Activated CD4-positive, alpha-beta T cell treated with anti-CD3 and anti-CD28 coated beads, Interleukin-2, amount 10 ng/mL, durations not matched to agents 24 days and 14 days (primary cell): ENCODE data around the gene PANK1. TPM values are rescaled to one million over a fixed set of nuclear protein-coding genes. Genes with fewer than 3 reads are reported as not detected.

Experiments used
- DNase-seq: peaks from one replicate; pipeline ENCODE4 v3.0.0; 2022
- H3K27ac Mint-ChIP-seq: one replicate; pipeline ENCODE4 v1.8.0; 2022; ENCODE audit warnings: mild to moderate bottlenecking, mixed read lengths
- H3K27me3 Mint-ChIP-seq: one replicate; pipeline ENCODE4 v1.8.0; 2022; ENCODE audit warnings: mixed read lengths
- H3K36me3 Mint-ChIP-seq: one replicate; pipeline ENCODE4 v1.8.0; 2022; ENCODE audit warnings: low read depth, mild to moderate bottlenecking, mixed read lengths
- H3K4me1 Mint-ChIP-seq: one replicate; pipeline ENCODE4 v1.8.0; 2021; ENCODE audit warnings: mixed read lengths
- H3K4me3 Mint-ChIP-seq: one replicate; pipeline ENCODE4 v1.8.0; 2022; ENCODE audit warnings: mild to moderate bottlenecking, moderate library complexity, mixed read lengths
- H3K9me3 Mint-ChIP-seq: one replicate; pipeline ENCODE4 v1.8.0; 2021; ENCODE audit warnings: mixed read lengths
- intact Hi-C: fragments of 100-400 bp; cut with micrococcal nuclease; formaldehyde crosslinking; loops from one replicate; pipeline ENCODE4 v1.15.1; 2023
- total RNA-seq: library from RNA; stranded (reverse); gene quantifications from 2 replicates; pipeline ENCODE4 v1.2.3, GENCODE V29; 2022

PANK1 gene
- total RNA-seq, 1 donor from 2014 or later = 4.8 TPM

DNA sequence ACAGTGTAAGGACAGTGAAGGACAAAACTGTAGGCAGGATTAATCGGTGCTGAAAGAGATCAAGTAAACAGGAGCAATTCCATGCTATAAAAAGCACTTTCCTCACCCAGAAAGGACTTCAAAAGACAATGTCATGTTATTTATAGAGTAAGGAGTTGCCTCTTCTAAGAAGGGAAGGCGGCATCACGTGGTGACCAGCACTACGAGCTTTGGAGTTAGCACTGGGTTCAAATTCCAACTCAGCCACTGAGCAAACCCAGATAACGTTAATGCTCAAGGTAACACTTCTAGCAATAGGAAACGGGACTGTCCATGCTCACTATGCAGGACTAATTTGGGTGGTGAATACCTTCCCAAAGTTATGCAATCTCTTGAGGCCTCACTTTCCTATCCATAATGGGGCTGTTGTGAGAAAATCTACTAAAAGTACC lies 715 bp upstream of the PANK1 start:
- Mint-ChIP-seq H3K9me3 (no peaks in the 10 kb centered on the region), H3K27me3 (peaks cover 21% of the 10 kb centered on the region), H3K4me3 (no peak overlapping the region), H3K27ac (peak overlapping the region; percentile 92), H3K36me3 (peaks cover 2% of the 10 kb centered on the region), H3K4me1 (peaks cover 10% of the 10 kb centered on the region)
- DNase-seq = no peak
- intact Hi-C loops = loop anchor here (1.0 to 2.0 kb wide), 3 partner anchors 35 to 231 kb away; partner anchors contain the start of genes IFIT5 and KIF20B

DNA sequence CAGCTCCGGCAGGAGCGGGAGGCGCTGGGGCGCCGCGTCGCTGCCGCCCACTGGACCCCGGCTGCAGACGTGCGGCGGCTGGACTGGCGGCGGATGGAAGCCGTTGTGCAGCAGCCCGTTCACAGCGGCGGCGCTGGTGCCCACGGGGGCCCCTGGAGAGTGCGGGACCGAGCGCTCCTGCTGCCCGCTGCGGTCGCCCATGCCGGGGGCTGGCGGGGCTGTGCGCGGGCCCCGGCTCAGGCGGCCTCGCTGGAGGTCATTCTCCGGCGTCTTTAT lies 413 bp downstream of the PANK1 start:
- intact Hi-C loops = loop anchor here (1.0 to 5.0 kb wide), 3 partner anchors 34 to 1228 kb away; partner anchors contain the start of gene RPP30
- Mint-ChIP-seq H3K4me1 (peaks cover 10% of the 10 kb centered on the region), H3K27me3 (peaks cover 21% of the 10 kb centered on the region), H3K4me3 (no peak overlapping the region), H3K27ac (no peak overlapping the region), H3K9me3 (no peaks in the 10 kb centered on the region), H3K36me3 (peaks cover 2% of the 10 kb centered on the region)
- DNase-seq = no peak

- H3K27ac Mint-ChIP-seq = no peak overlapping the region
- peaks cover 20% of the 10 kb centered on the region for H3K27me3 Mint-ChIP-seq
- DNase-seq = peak; percentile 93
- H3K4me1 Mint-ChIP-seq = peaks cover 10% of the 10 kb centered on the region
- H3K9me3 Mint-ChIP-seq = no peaks in the 10 kb centered on the region
- intact Hi-C loops = loop anchor here (1.0 to 5.0 kb wide), 3 partner anchors 33 to 1228 kb away; partner anchors contain the start of gene RPP30
- no peak overlapping the region for H3K4me3 Mint-ChIP-seq
- H3K36me3 Mint-ChIP-seq = peaks cover 2% of the 10 kb centered on the region
Observed at GRCh38 chr10:89643812-89644690, 991 bp downstream of the PANK1 start.

DNA sequence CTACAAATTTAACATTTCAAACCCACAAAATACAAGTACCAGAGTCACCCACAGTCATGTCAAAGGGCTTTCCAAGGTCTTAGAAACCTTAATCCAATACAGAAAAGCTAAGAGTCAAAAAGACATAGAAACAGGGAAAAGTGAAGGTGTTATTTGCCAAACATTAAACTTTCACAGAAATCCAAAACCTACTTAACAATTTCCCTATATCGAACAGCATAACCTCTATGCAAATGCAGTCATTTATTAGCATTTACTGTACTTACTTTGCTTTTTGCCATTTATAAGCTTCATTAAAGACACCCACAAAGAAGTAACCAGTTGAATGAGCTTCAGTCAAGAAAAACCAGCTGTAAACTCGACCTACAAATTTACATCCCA lies 1.6 kb downstream of the PANK1 start:
- peaks cover 2% of the 10 kb centered on the region for H3K36me3 Mint-ChIP-seq
- peaks cover 17% of the 10 kb centered on the region for H3K27me3 Mint-ChIP-seq
- peaks cover 10% of the 10 kb centered on the region for H3K4me1 Mint-ChIP-seq
- H3K4me3 Mint-ChIP-seq = no peak overlapping the region
- no peak overlapping the region for H3K27ac Mint-ChIP-seq
- H3K9me3 Mint-ChIP-seq = no peaks in the 10 kb centered on the region
- intact Hi-C loops = loop anchor here (5.0 kb wide), 1 partner anchor 1229 kb away; the partner anchor contains the start of gene RPP30
- DNase-seq = no peak

DNA sequence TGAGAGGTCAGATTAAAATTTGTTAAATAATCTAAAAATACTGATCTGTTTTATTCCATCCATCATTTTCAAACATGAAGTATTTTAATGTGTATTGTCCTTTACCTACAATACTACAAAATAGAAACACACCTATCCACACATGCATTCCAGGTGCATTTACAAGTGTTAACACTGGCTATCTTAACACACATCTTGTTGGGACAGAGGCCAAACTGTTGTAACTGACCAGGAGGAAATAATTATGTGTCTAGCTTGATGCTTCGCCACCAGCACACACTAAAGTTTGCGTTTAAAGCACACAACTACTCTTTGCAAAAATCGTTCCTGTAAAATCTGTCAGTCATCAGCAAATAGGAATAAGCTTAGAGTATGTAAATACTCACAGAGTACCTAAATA lies 2.8 kb downstream of the PANK1 start:
- Mint-ChIP-seq H3K4me1 (peaks cover 10% of the 10 kb centered on the region), H3K36me3 (peaks cover 2% of the 10 kb centered on the region), H3K27ac (no peak overlapping the region), H3K4me3 (no peak overlapping the region), H3K9me3 (no peaks in the 10 kb centered on the region), H3K27me3 (peaks cover 10% of the 10 kb centered on the region)
- no peak for DNase-seq
- intact Hi-C loops = loop anchor here (5.0 kb wide), 1 partner anchor 1230 kb away; the partner anchor contains the start of gene RPP30

DNA sequence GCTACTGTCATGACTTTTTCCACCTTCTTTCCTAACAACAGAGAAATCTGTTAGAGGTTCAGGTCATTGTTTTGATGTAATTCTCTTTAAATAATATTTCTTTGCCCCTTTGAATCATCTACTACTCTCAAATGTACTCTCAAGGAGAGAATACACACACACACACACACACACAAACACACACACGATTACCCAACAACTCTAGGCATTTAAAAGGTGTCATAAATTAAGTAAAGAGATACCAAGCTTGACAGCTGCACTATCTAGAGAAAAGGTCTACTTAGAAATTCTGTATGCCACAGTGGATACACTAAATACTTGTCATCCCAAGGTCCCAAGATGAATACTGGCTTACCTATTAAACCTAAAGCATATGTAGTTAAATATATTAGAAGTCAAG lies 4.8 kb downstream of the PANK1 start:
- DNase-seq = no peak
- H3K4me1 Mint-ChIP-seq = peaks cover 4% of the 10 kb centered on the region
- no peak overlapping the region for H3K4me3 Mint-ChIP-seq
- H3K27ac Mint-ChIP-seq = no peak overlapping the region
- intact Hi-C loops = loop anchor here (5.0 kb wide), 1 partner anchor 1232 kb away; the partner anchor contains the start of gene RPP30
- no peaks in the 10 kb centered on the region for H3K9me3 Mint-ChIP-seq
- H3K36me3 Mint-ChIP-seq = peaks cover 2% of the 10 kb centered on the region
- peaks cover 2% of the 10 kb centered on the region for H3K27me3 Mint-ChIP-seq

DNA sequence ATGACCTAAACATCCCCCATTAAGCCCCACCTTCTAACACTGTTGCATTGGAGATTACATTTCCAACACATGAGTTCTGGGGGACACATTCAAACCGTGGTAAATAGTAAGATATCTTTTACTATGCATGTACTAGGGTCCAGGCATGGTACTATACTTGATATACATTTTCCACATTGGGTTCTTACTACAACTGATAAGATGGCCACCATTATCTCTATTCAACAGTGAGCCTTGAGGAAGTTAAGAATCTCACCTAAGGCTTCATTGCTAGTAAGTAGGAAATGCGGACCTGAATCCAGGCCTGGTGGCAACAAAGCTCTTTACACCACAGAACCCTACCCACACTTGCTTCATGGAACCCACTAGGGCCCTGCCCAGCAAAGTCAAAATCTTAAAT lies 5.7 kb downstream of the PANK1 start:
- Mint-ChIP-seq H3K27me3 (no peaks in the 10 kb centered on the region), H3K4me3 (no peak overlapping the region), H3K9me3 (no peaks in the 10 kb centered on the region), H3K4me1 (peaks cover 2% of the 10 kb centered on the region), H3K36me3 (peaks cover 4% of the 10 kb centered on the region), H3K27ac (no peak overlapping the region)
- intact Hi-C loops = no loop called here
- DNase-seq = no peak

DNA sequence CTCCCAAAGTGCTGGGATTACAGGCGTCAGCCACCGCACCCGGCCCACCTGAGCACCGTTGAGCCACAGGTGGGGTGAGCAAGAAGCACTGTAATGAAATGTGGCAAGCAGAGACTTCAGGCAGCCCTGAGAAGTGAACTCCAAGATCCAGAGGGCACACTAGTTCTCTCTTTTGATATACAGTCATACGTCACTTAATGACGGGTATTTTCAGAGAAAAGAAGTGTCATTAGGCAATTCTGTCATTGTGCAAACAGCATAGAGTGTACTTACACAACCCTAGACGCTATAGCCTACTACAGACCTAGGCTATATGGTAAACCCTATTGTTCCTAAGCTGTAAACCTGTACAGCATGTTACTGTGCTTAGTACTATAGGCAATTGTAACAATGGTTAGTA lies 7.9 kb downstream of the PANK1 start:
- H3K9me3 Mint-ChIP-seq = no peaks in the 10 kb centered on the region
- H3K4me3 Mint-ChIP-seq = no peak overlapping the region
- no peaks in the 10 kb centered on the region for H3K4me1 Mint-ChIP-seq
- intact Hi-C loops = no loop called here
- H3K36me3 Mint-ChIP-seq = peaks cover 4% of the 10 kb centered on the region
- H3K27me3 Mint-ChIP-seq = no peaks in the 10 kb centered on the region
- H3K27ac Mint-ChIP-seq = no peak overlapping the region
- DNase-seq = no peak

DNA sequence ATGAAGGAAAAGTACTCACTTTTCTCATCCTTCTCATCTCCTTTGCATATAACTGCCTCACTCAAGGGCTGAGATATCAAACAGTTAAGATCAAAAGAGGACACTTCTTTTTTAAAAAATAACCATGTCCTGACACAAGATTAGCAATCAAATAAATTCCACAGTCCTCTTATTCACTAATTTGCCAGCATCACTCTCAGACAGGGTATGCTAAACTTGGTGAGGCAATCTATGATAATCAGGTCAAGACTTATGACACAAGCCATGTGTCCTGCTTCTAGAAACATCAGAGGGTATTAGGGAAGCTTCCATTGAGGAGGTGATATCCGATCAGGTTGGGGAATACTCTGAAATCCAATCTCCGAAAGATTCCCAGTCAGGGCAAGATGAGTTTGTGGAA lies 10.4 kb downstream of the PANK1 start:
- intact Hi-C loops = no loop called here
- no peak overlapping the region for H3K27ac Mint-ChIP-seq
- DNase-seq = no peak
- no peak overlapping the region for H3K4me3 Mint-ChIP-seq
- no peaks in the 10 kb centered on the region for H3K9me3 Mint-ChIP-seq
- H3K4me1 Mint-ChIP-seq = no peaks in the 10 kb centered on the region
- peaks cover 4% of the 10 kb centered on the region for H3K36me3 Mint-ChIP-seq
- no peaks in the 10 kb centered on the region for H3K27me3 Mint-ChIP-seq

DNA sequence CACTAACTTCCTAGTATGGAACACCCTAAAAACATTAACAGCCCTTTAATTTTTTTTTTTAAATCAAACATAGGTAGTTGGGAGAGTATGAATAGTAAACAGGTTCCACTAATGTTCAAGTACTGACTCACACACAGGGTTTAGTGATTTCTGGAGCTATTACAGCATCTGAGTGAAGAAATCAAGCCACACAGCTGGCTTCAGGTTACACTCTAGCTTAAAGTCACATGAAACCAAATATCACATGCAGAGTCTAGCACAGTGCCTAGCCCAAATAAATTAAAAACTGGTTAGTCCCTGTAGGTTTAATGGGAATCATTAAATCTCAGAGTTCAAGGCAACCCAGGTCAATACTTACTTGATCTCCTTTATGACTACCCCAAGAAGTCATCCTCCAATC lies 11.6 kb downstream of the PANK1 start:
- Mint-ChIP-seq H3K4me3 (no peak overlapping the region), H3K27me3 (no peaks in the 10 kb centered on the region), H3K27ac (no peak overlapping the region), H3K9me3 (no peaks in the 10 kb centered on the region), H3K36me3 (peaks cover 4% of the 10 kb centered on the region), H3K4me1 (no peaks in the 10 kb centered on the region)
- no peak for DNase-seq
- intact Hi-C loops = no loop called here

DNA sequence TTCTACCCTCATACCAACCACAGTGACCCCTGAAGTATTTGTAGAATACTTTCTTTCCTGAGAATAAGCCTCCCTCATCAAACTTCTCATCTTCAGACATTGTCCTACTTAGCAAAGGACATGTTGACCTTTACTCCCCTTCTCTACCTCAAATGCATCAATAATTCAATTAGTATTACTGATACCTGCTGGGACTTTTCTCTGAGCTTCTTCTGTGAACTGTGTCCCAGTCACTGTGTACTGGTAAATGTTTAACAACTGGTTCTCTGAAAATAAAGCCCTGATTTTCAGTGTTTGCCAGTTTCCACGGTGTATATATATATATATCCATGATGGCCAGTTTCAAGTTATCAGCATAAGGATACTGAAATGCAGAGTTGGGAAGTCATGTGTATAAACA lies 12.2 kb downstream of the PANK1 start:
- H3K27ac Mint-ChIP-seq = no peak overlapping the region
- H3K27me3 Mint-ChIP-seq = no peaks in the 10 kb centered on the region
- no peak for DNase-seq
- H3K4me3 Mint-ChIP-seq = no peak overlapping the region
- peaks cover 4% of the 10 kb centered on the region for H3K36me3 Mint-ChIP-seq
- H3K4me1 Mint-ChIP-seq = no peaks in the 10 kb centered on the region
- no peaks in the 10 kb centered on the region for H3K9me3 Mint-ChIP-seq
- intact Hi-C loops = no loop called here

GRCh38 chr10:89627830-89628229 lies 17.2 kb downstream of the PANK1 start:
- H3K4me1 Mint-ChIP-seq = no peaks in the 10 kb centered on the region
- intact Hi-C loops = no loop called here
- peaks cover 2% of the 10 kb centered on the region for H3K36me3 Mint-ChIP-seq
- no peak for DNase-seq
- H3K4me3 Mint-ChIP-seq = no peak overlapping the region
- no peaks in the 10 kb centered on the region for H3K9me3 Mint-ChIP-seq
- no peak overlapping the region for H3K27ac Mint-ChIP-seq
- H3K27me3 Mint-ChIP-seq = no peaks in the 10 kb centered on the region

DNA sequence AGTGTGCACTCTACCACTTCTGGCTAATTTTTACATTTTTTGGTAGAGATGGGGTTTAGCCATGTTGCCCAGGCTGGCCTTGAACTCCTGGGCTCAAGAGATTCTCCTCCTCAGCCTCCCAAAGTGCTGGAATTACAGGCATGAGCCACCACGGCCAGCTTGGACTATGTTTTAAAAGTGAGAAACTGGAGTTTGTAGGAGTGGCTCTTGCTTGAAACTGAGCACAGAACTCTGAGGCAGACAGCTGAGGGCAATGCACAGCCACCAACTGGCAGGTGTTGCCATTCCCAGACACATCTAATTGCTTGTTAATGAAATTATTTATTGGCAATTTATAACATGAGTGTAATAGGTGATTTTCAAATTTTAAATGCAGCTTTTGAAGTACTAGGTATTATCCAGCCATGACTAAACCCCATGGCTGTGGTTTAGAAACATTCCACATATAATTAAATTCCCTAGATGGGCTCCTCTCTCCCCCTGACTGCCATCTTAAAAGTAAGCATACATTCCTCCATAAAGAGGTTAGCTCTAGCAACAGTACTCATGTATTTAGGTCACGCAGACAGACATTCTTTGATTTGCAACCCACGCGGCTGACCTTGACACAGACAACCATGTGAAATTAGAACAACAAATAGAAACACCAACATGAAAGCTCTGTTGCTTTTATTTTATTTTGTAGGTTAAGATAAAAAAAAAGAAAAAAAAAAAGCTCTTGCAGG lies 19.8 kb downstream of the PANK1 start:
- Mint-ChIP-seq H3K4me3 (no peak overlapping the region), H3K27me3 (no peaks in the 10 kb centered on the region), H3K4me1 (no peaks in the 10 kb centered on the region), H3K36me3 (peaks cover 6% of the 10 kb centered on the region), H3K9me3 (no peaks in the 10 kb centered on the region), H3K27ac (no peak overlapping the region)
- DNase-seq = no peak
- intact Hi-C loops = no loop called here

GRCh38 chr10:89624020-89624419 lies 21.0 kb downstream of the PANK1 start:
- peaks cover 9% of the 10 kb centered on the region for H3K36me3 Mint-ChIP-seq
- peaks cover 7% of the 10 kb centered on the region for H3K9me3 Mint-ChIP-seq
- intact Hi-C loops = no loop called here
- peaks cover 2% of the 10 kb centered on the region for H3K27me3 Mint-ChIP-seq
- H3K4me1 Mint-ChIP-seq = no peaks in the 10 kb centered on the region
- H3K4me3 Mint-ChIP-seq = no peak overlapping the region
- no peak overlapping the region for H3K27ac Mint-ChIP-seq
- no peak for DNase-seq
